ENCODE measurements around the gene ILDR2.

Gene ILDR2

DNA sequence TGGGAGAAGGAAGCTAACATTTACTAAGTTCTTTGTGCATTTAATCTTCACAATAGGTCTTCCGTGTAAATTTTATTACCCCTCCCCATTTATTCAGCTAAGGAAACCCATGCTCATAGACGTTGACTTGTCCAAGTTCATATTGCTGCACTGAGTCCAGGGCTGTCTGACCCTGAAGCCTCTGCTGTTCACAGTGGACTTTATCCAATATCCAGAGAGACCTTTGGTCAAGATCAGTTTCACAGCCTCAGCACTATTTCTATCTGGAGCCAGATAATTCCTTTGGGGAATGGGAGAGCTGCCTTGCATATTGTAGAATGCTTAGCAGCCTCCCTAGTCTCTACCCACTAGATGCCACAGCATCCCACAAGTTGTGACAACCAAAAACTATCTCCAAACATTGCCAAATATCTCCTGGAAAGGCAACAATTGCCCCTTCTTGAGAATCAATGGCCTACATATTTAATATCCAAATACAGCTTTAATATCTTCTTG lies 26.4 kb downstream of the ILDR2 start:
- TF ChIP-seq CTCF (IDR thresholded peaks at IDR 0.05; ENCODE audit: low read depth, low read length), result no peak

GRCh38 chr1:166947398-166948043 lies 27.8 kb downstream of the ILDR2 start:
- Histone ChIP-seq H3K4me1 (no peaks in the 10 kb centered on the region), H3K36me3 (no peaks in the 10 kb centered on the region), H3K9me3 (no peaks in the 10 kb centered on the region), H3K27me3 (peaks cover 53% of the 10 kb centered on the region), H3K4me3 (ENCODE audit: low read depth, low read length) (no peak overlapping the region)
- TF ChIP-seq CTCF (IDR thresholded peaks at IDR 0.05; ENCODE audit: low read depth, low read length), result no peak
- DNase-seq, result peak; percentile 35

More for the DNA sequence above, 26.4 kb downstream of the ILDR2 start:
- no peak for DNase-seq
- no peak overlapping the region for H3K4me3 ChIP-seq (ENCODE audit: low read depth, low read length)
- H3K9me3 ChIP-seq, result no peaks in the 10 kb centered on the region
- H3K36me3 ChIP-seq, result no peaks in the 10 kb centered on the region
- no peaks in the 10 kb centered on the region for H3K4me1 ChIP-seq
- H3K27me3 ChIP-seq, result peaks cover 55% of the 10 kb centered on the region

- TF ChIP-seq CTCF (IDR thresholded peaks at IDR 0.05; ENCODE audit: low read depth, low read length), result no peak
- H3K4me1 ChIP-seq, result no peaks in the 10 kb centered on the region
- H3K4me3 ChIP-seq (ENCODE audit: low read depth, low read length), result no peak overlapping the region
- peaks cover 36% of the 10 kb centered on the region for H3K27me3 ChIP-seq
- no peak for DNase-seq
- no peaks in the 10 kb centered on the region for H3K36me3 ChIP-seq
- H3K9me3 ChIP-seq, result no peaks in the 10 kb centered on the region
Observed at GRCh38 chr1:166944186-166944967, 31.0 kb downstream of the ILDR2 start.

GRCh38 chr1:166939741-166940375 lies 35.5 kb downstream of the ILDR2 start:
- no peaks in the 10 kb centered on the region for H3K36me3 ChIP-seq
- no peak overlapping the region for H3K4me3 ChIP-seq (ENCODE audit: low read depth, low read length)
- H3K4me1 ChIP-seq, result no peaks in the 10 kb centered on the region
- H3K27me3 ChIP-seq, result peaks cover 22% of the 10 kb centered on the region
- DNase-seq, result no peak
- H3K9me3 ChIP-seq, result no peaks in the 10 kb centered on the region
- TF ChIP-seq CTCF (IDR thresholded peaks at IDR 0.05; ENCODE audit: low read depth, low read length), result no peak

DNA sequence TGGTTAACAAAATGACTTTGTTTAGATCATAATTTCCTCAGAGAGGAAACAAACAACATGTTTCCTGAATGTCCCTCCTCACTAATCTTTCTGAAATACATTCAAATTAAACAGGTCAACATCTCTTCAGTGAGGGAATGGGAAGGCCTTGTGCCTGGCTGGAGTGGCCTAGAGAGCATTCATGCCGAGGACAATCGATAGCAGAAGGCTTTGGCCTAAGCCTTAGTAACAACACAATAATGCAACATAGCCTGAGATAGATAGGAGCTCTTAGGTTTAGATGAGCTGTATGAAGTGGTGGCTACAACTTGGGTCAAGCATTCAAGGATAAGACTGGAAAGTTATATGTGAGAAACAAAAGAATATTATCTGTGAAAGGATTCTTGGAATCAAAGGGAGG lies 37.4 kb downstream of the ILDR2 start:
- no peak for TF ChIP-seq CTCF (IDR thresholded peaks at IDR 0.05; ENCODE audit: low read depth, low read length)
- no peaks in the 10 kb centered on the region for H3K36me3 ChIP-seq
- no peaks in the 10 kb centered on the region for H3K9me3 ChIP-seq
- no peak for DNase-seq
- no peaks in the 10 kb centered on the region for H3K4me1 ChIP-seq
- peaks cover 16% of the 10 kb centered on the region for H3K27me3 ChIP-seq
- no peak overlapping the region for H3K4me3 ChIP-seq (ENCODE audit: low read depth, low read length)

All from BE2C (cell line).